WTC11 (cell line): ENCODE data around the gene CLMN.

Source experiments
- CTCF ChIP-seq: fragments of 200-600 bp; IDR thresholded peaks from 2 replicates; pipeline ENCODE4 v1.8.0; 2022; ENCODE audit warnings: antibody characterized with exemption
- ERG ChIP-seq: fragments of 250-450 bp; sonication (Bioruptor Pico); IDR thresholded peaks from 2 replicates; pipeline ENCODE4 v1.8.0; 2021; ENCODE audit warnings: mild to moderate bottlenecking
- HMGXB4 ChIP-seq: sonication (generic); formaldehyde crosslinking; IDR thresholded peaks from 2 replicates; pipeline ENCODE4 v1.8.1; 2023; ENCODE audit warnings: mild to moderate bottlenecking, moderate library complexity, missing genetic modification reagents
- NR2C2 ChIP-seq: sonication (generic); formaldehyde crosslinking; IDR thresholded peaks from 2 replicates; pipeline ENCODE4 v1.8.0; 2022; ENCODE audit warnings: mild to moderate bottlenecking, missing genetic modification reagents
- PREB ChIP-seq: sonication (generic); formaldehyde crosslinking; IDR thresholded peaks from 2 replicates; pipeline ENCODE4 v1.8.1; 2022; ENCODE audit warnings: mild to moderate bottlenecking, missing genetic modification reagents, moderate library complexity, borderline replicate concordance
- TP53 ChIP-seq: sonication (generic); formaldehyde crosslinking; IDR thresholded peaks from 2 replicates; pipeline ENCODE4 v1.8.1; 2023; ENCODE audit warnings: mild to moderate bottlenecking, missing genetic modification reagents
- ZNF121 ChIP-seq: sonication (generic); formaldehyde crosslinking; IDR thresholded peaks from 2 replicates; pipeline ENCODE4 v1.8.0; 2023; ENCODE audit warnings: missing genetic modification reagents
- ZNF281 ChIP-seq: sonication (generic); formaldehyde crosslinking; IDR thresholded peaks from 2 replicates; pipeline ENCODE4 v1.8.0; 2023; ENCODE audit warnings: mild to moderate bottlenecking, missing genetic modification reagents
- ZNF396 ChIP-seq: fragments of 250-450 bp; sonication (Bioruptor Pico); IDR thresholded peaks from 2 replicates; pipeline ENCODE4 v1.8.0; 2021; ENCODE audit warnings: mild to moderate bottlenecking, moderate library complexity, borderline replicate concordance

- TF ChIP-seq CTCF (no peak), TP53 (CRISPR knock-in tag) (no peak), ERG (CRISPR knock-in tag) (no peak), ZNF281 (CRISPR knock-in tag) (no peak), ZNF396 (CRISPR knock-in tag) (no peak), PREB (CRISPR knock-in tag) (no peak), NR2C2 (CRISPR knock-in tag) (no peak), HMGXB4 (CRISPR knock-in tag) (no peak), ZNF121 (no peak)
Measured at GRCh38 chr14:95189367-95190132, 130.2 kb downstream of the CLMN start.
